Suppressor macrophage (primary cell): ENCODE results near the gene ASAH2.
"Not testable (repeated sequence)": the region's sequence is repeated elsewhere in the genome, so short reads cannot be mapped to it uniquely, and the experiment has no call there.

Experiments
- DNase-seq, 4 experiments: peaks; one replicate each; pipeline ENCODE4 v3.0.0-alpha.2; 2020 to 2022

ASAH2 gene

DNA sequence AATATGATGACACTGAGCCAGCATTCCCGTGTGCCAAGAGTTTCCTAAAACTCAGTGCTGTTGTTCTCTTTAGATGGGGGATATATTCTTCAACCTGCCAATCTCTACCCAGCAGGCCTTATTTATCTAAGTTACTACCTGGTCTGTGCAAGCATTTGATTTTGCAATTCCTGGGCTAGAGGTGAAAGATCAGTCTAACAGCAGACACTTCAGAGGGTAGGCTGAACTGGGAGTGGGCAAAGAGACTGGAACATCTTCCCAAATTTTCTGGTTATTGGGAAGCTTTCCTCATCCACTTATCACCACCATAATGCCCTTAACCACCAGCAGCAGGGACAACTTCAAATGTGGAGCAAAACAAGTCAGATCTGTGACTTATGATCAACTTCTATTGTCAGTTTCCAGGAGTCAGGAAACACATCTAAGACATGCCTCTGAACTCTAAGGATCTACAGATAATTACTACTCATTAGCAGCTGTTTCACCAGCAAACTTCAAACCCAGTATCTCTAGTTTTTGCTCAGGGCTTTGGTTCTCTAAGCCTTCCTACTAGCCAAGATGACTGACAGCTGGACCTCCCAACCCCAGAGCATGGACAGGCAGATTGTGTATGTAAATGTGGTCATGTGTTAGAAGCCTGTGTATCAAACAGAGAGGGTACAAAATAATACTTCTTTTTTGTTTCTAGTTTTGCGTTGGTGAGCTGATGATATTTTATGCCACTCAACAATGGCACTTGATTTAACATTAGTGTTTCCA is 1.0 kb downstream of the ASAH2 start:
- no peak for DNase-seq

- no peak for DNase-seq
These were observed 2.7 kb downstream of the ASAH2 start for GRCh38 chr10:50248598-50248997.

DNA sequence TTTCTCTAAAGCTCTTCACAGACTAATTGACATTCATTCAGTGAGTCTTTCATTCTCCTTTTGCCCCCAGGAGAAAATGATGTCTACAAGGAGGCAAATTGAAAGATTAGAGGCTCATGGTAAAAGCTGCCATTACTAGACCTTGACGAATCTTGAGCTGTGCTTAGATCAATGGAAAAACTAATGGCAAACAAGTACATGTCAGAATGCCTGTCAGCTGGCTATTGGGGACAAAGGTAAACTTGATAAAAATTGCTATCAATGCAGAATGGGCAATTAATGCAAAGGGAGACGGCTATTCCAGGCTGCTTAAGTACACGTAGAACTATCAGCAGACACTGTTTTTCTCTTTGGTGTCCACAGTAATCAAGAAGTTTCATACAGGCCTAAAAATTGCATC is 3.3 kb downstream of the ASAH2 start:
- DNase-seq = no peak

GRCh38 chr10:50244201-50244600 is 7.1 kb downstream of the ASAH2 start:
- DNase-seq = no peak

- no peak for DNase-seq
These were observed 8.5 kb downstream of the ASAH2 start for GRCh38 chr10:50242777-50243176.

GRCh38 chr10:50241478-50241877 is 9.8 kb downstream of the ASAH2 start:
- not testable (repeated sequence) for DNase-seq

- DNase-seq = no peak
These were observed 16.8 kb downstream of the ASAH2 start for GRCh38 chr10:50234486-50234885.

- peak in 3 of 4 experiments; percentile 8 to 36 (median 14) for DNase-seq
These were observed 19.1 kb downstream of the ASAH2 start for GRCh38 chr10:50232261-50232639.

- DNase-seq = peak in 2 of 4 experiments; percentile 52 to 54
These were observed 19.6 kb downstream of the ASAH2 start for GRCh38 chr10:50231515-50232260.

- no peak for DNase-seq
These were observed 21.9 kb downstream of the ASAH2 start for GRCh38 chr10:50229460-50229859.

DNA sequence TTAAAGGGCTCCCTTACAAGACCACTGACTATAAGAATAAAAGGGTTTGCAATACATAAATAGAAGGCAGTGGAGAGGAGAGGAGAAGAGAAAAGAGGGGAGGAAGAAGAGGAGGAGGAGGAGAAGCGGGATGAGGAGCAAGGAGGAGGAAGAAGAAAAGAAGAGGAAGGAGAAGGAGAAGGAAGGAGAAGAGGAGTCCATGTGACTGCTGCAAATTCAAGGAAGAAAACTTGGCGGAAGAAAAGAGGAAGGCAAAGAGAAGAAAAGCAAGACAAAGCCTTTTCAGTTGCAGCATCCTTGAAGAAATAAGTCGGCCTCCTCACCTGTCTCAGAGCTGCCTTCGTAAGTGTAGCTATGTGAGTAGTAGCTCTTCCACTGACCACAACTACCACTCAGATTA is 22.6 kb downstream of the ASAH2 start:
- no peak for DNase-seq

GRCh38 chr10:50226610-50227009 is 24.7 kb downstream of the ASAH2 start:
- DNase-seq = no peak

GRCh38 chr10:50224330-50224952 is 26.9 kb downstream of the ASAH2 start:
- peak; percentile 47 to 74 (median 66) for DNase-seq

DNA sequence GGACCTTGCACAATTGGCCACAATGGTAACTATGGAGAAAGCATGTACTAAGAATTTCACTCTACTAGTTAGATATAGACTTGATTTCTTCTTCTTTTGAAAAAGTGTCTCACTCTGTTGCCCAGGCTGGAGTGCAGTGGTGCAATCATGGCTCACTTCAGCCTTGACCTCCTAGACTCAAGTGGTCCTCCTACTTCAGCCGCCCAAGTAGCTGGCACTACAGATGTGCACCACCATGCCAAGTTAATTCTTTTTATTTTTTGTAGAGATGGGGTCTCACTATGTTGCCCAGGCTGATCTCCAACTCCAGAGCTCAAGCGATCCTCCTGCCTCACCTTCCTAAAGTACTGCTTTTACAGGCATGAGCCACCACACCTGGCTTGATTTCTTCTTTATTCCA is 29.1 kb downstream of the ASAH2 start:
- DNase-seq = no peak

- no peak for DNase-seq
These were observed 29.8 kb downstream of the ASAH2 start for GRCh38 chr10:50221470-50221869.

DNA sequence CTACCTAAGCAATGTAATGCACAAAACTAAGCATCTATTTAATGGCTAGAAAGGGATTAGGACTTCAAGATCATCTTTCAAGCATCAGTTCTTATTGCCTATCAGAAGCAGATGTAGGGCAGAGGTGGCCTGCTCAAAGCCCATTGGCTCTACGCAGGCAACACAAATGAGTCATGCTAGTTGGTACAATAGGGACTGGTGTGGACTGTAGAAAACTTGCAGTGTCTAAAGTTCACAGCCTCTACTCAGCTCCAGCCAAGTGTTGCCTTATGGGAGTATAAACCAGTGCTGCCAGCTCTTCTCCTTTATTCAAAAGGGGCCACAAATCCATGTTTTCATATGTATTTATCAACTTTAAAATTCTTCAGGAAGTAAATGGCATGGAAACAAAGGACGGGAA is 31.7 kb downstream of the ASAH2 start:
- DNase-seq = no peak

- DNase-seq = no peak
These were observed 32.1 kb downstream of the ASAH2 start for GRCh38 chr10:50219200-50219599.

GRCh38 chr10:50216894-50217293 is 34.4 kb downstream of the ASAH2 start:
- DNase-seq = peak; percentile 38 to 78 (median 56)

GRCh38 chr10:50216418-50216817 is 34.9 kb downstream of the ASAH2 start:
- DNase-seq = no peak

DNA sequence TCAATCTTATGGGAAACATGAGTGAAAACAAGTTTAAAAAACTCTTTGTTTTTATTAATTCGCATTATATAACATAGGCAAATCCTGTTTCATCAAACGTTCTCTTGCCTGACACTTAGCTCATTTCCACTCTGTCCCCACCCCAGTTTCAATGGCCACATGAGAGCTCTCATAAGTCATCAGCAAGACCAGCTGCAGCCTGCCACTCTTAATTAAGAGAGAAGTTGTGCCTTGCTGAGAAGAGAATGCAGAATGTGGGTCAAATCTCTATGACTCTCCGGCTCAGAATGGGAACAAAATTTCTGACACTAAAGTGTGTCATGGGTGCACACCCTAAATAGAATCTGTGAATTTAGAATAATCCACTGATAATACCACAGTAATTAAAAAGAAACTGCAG is 39.6 kb downstream of the ASAH2 start:
- DNase-seq = no peak

DNA sequence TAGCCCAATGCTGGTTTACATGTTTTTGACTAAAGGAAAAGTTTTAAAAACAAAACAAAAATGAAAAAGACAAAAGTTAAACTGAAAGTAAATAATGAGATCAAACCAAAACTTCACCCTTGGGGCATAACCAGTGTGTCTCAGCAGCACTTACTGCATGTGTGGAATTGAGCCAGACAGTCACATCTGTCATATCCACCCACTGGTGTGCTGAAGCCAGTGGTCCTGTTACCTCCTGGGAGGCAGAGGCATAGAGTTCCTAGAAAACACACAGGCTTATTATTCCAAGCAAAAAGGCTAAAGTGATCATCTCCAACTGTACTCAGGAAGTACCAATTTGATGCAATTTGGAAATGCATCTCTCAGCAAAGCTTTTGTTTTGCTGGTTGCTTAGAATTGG is 40.4 kb downstream of the ASAH2 start:
- no peak for DNase-seq
